GM12878 (cell line): ENCODE data around the gene IGSF8. TPM values are rescaled to one million over a fixed set of nuclear protein-coding genes. Genes with fewer than 3 reads are reported as not detected.

Source experiments
- MTA2 ChIP-seq: fragments of 450-650 bp; IDR thresholded peaks from 2 replicates; pipeline ENCODE4 v1.6.1; 2016; ENCODE audit warnings: low read depth, mild to moderate bottlenecking, moderate library complexity
- NR2C2 ChIP-seq: IDR thresholded peaks from 2 replicates; pipeline ENCODE4 v1.6.1; 2011; ENCODE audit warnings: borderline replicate concordance, low read depth; ENCODE audit not compliant: control insufficient read depth, insufficient read length
- RFX5 ChIP-seq: IDR thresholded peaks from 2 replicates; pipeline ENCODE4 v1.6.1; 2011; ENCODE audit warnings: low read depth, low read length, improper control_type of control experiment
- TCF12 ChIP-seq: IDR thresholded peaks from 2 replicates; pipeline ENCODE4 v1.6.1; 2011; ENCODE audit warnings: low read depth, mild to moderate bottlenecking, low read length
- TCF7 ChIP-seq: IDR thresholded peaks from 2 replicates; pipeline ENCODE4 v1.6.1; 2014; ENCODE audit warnings: antibody characterized with exemption, borderline replicate concordance
- YBX1 ChIP-seq: fragments of 450-650 bp; IDR thresholded peaks from 2 replicates; pipeline ENCODE4 v1.6.1; 2016; ENCODE audit warnings: antibody characterized with exemption
- ZBTB11 ChIP-seq: fragments of 450-650 bp; formaldehyde crosslinking; IDR thresholded peaks from 2 replicates; pipeline ENCODE4 v1.5.0; 2022; ENCODE audit warnings: mild to moderate bottlenecking, missing genetic modification characterization
- polyA plus RNA-seq, 11 experiments: library from polyadenylated mRNA; depleted of rRNA in 4 of 11; unstranded in 6 of 11; stranded (reverse) in 5 of 11; fragments of >200 nt; fragmentation: Nextera tagmentation in 4 of 11; fragmentation: Illumina TruSeq in 1 of 11; extraction: Ambion mirVana in 4 of 11; extraction: Trizol in 1 of 11; gene quantifications; 1 replicate in 1 of 11; 2 replicates in 10 of 11; pipeline versions ENCODE4 v1.2.1 to v1.2.3, GENCODE V29; 2011 to 2016; ENCODE audit warnings: inconsistent platforms in 2 of 11, missing spikeins in 2 of 11, low read depth in 1 of 11
- total RNA-seq, 4 experiments: library from RNA; depleted of rRNA in 3 of 4; stranded (reverse); fragments of >200 nt in 3 of 4; fragmentation: Illumina TruSeq in 1 of 4; extraction: Trizol in 1 of 4; gene quantifications; 2 replicates each; pipeline versions ENCODE4 v1.2.1 to v1.2.3, GENCODE V29; 2013 to 2021
- TF ChIP-seq, protein P1 (sequence below): fragments of 450-650 bp; IDR thresholded peaks from 2 replicates; pipeline ENCODE4 v1.6.1; 2016; ENCODE audit warnings: mild to moderate bottlenecking

Gene IGSF8
- total and polyA plus RNA-seq, 10 of the 15 experiments (the other 5 are each of a cell fraction or from before 2014, with no cell fraction given), result 0.64 to 24.7 (median 13.9) TPM

GRCh38 chr1:160109686-160110085, 11.3 kb upstream of the IGSF8 start (continued):
- TF ChIP-seq ZBTB11 (no peak), TCF12 (no peak), TCF7 (no peak), NR2C2 (no peak), RFX5 (no peak), YBX1 (no peak), MTA2 (no peak)
- TF ChIP-seq, protein P1, sequence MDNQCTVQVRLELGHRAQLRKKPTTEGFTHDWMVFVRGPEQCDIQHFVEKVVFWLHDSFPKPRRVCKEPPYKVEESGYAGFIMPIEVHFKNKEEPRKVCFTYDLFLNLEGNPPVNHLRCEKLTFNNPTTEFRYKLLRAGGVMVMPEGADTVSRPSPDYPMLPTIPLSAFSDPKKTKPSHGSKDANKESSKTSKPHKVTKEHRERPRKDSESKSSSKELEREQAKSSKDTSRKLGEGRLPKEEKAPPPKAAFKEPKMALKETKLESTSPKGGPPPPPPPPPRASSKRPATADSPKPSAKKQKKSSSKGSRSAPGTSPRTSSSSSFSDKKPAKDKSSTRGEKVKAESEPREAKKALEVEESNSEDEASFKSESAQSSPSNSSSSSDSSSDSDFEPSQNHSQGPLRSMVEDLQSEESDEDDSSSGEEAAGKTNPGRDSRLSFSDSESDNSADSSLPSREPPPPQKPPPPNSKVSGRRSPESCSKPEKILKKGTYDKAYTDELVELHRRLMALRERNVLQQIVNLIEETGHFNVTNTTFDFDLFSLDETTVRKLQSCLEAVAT, result no peak
